Right lobe of liver (tissue), 6 donors: ENCODE results near the gene CD101. TPM values are rescaled to one million over a fixed set of nuclear protein-coding genes. Genes with fewer than 3 reads are reported as not detected.

Experiments
- ATAC-seq, 4 donors: fragments of 200-7000 bp; cut with Tn5 transposase; one replicate each; pipeline ENCODE4 v1.9.1; 2020; ENCODE audit warnings: mild to moderate bottlenecking in 4 of 4, moderate library complexity in 4 of 4
- DNase-seq, 3 donors: peaks; one replicate each; pipeline ENCODE4 v3.0.0-alpha.2; 2020
- H3K27ac ChIP-seq, 3 donors: fragments of 200-600 bp; one replicate each; pipeline ENCODE4 v1.8.0; 2022
- H3K27me3 ChIP-seq, 2 donors: fragments of 200-600 bp; one replicate each; pipeline ENCODE4 v1.8.0; 2022
- H3K36me3 ChIP-seq, 4 donors: fragments of 200-600 bp; sonication (generic) in 1 of 4; one replicate each; pipeline versions ENCODE4 v1.5.1 to v1.8.0; 2017 to 2022; ENCODE audit warnings: control low read depth in 1 of 4
- H3K4me1 ChIP-seq, 4 donors: fragments of 200-600 bp; sonication (generic) in 1 of 4; one replicate each; pipeline versions ENCODE4 v1.5.1 to v1.8.0; 2017 to 2022; ENCODE audit warnings: control low read depth in 1 of 4
- H3K4me3 ChIP-seq, 3 donors: fragments of 200-600 bp; one replicate each; pipeline ENCODE4 v1.8.0; 2022
- H3K9me3 ChIP-seq, 4 donors: fragments of 200-600 bp; sonication (generic) in 1 of 4; one replicate each; pipeline versions ENCODE4 v1.5.1 to v1.8.0; 2017 to 2022; ENCODE audit warnings: control low read depth in 1 of 4
- POLR2A ChIP-seq: fragments of 450-650 bp; IDR thresholded peaks from one replicate; pipeline ENCODE4 v1.6.1; 2017; ENCODE audit warnings: antibody characterized with exemption, mild to moderate bottlenecking
- WGBS: methylation state at CpG from one replicate; pipeline ENCODE4 v1.1.6; 2018; ENCODE audit warnings: low coverage, low lambda C conversion rate; ENCODE audit not compliant: insufficient coverage; ENCODE audit errors: missing lambda C conversion rate; 5-methylcytosine and 5-hydroxymethylcytosine counted together
- intact Hi-C, 2 donors: fragments of 100-400 bp; cut with DNase I; formaldehyde crosslinking; loops; one replicate each; pipeline versions ENCODE4 v1.11.2 to v1.14.1; 2022
- total RNA-seq, 6 experiments: library from RNA; depleted of rRNA in 2 of 6; stranded (reverse); fragments of >200 nt in 2 of 6; fragmentation: NEBNext Ultra II Directional in 3 of 6; extraction: Animal tissue kit (Norgen Biotek cat#: 25700) in 3 of 6; gene quantifications; one replicate each; pipeline versions ENCODE4 v1.1.0 to v1.2.4, GENCODE V29; 2016 to 2023
- TF ChIP-seq, protein P1 (sequence below), 4 donors: fragments of 200-600 bp in 3 of 4; fragments of 450-650 bp in 1 of 4; IDR thresholded peaks; one replicate each; pipeline versions ENCODE4 v1.5.1 to v1.8.0; 2016 to 2022; ENCODE audit warnings: antibody characterized with exemption in 4 of 4, mild to moderate bottlenecking in 2 of 4
- donor health status: DM: no; HTN: yes; CAD: no.
- donor health status: DM: no; HTN: no; CAD: no.
- donor health status: DM: no; HTN: no; CAD: no.
- donor health status: DM: no; HTN: yes; CAD: no.
- donor health status: DM: no; HTN: yes; CAD: no.

Gene CD101
- total RNA-seq, 6 experiments from 2014 or later, result 0.12 to 1.9 (median 0.49) TPM

DNA sequence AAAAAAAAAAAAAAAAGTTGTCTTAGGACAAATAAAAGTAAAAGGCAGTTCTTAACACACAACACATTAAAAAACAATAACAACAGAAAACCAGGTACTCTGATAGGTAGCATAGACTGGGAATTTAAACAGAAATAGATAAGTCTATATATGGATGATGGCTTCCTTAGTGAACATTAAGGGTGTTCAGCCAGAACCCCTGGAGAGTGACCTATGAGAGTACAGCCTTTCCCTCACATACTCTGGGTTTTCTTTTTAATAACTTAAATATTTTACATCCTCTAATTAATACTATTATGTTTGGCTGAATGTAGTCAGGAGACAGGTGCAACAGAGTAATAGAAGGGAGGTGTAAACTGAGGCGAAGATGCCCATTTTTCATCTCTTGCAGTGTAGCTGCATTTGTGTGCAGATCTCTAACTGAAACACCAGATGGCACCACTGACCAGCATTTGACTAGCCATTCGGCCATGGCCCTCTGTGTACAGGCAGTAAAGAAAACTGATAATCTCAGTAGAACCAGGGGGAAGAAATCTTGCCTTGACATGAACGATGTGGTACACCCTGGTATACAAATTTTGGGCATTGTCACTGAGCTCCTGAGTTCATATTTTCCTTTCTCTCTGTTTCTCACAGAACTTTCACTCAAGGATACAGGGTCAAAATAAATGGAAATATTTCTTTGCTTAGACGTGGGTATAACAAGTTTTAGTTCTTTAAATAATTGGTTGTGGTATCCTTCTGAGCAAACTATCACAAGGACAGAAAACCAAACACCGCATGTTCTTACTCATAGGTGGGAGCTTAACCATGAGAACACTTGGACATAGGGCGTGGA lies 66.2 kb downstream of the CD101 start:
- WGBS, result 62% methylated on average over 6 of the region's 6 CpGs
- TF ChIP-seq, protein P1, sequence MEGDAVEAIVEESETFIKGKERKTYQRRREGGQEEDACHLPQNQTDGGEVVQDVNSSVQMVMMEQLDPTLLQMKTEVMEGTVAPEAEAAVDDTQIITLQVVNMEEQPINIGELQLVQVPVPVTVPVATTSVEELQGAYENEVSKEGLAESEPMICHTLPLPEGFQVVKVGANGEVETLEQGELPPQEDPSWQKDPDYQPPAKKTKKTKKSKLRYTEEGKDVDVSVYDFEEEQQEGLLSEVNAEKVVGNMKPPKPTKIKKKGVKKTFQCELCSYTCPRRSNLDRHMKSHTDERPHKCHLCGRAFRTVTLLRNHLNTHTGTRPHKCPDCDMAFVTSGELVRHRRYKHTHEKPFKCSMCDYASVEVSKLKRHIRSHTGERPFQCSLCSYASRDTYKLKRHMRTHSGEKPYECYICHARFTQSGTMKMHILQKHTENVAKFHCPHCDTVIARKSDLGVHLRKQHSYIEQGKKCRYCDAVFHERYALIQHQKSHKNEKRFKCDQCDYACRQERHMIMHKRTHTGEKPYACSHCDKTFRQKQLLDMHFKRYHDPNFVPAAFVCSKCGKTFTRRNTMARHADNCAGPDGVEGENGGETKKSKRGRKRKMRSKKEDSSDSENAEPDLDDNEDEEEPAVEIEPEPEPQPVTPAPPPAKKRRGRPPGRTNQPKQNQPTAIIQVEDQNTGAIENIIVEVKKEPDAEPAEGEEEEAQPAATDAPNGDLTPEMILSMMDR (IDR thresholded peaks at IDR 0.05), result peak; percentile 75 to 81 (median 80)
- TF ChIP-seq POLR2A, result no peak
- Histone ChIP-seq H3K27ac (no peak overlapping the region), H3K4me3 (no peak overlapping the region), H3K36me3 (peaks cover 0 to 3% (median 0%) of the 10 kb centered on the region in 4 donors), H3K4me1 (no peaks in the 10 kb centered on the region), H3K9me3 (no peaks in the 10 kb centered on the region), H3K27me3 (no peaks in the 10 kb centered on the region)
- intact Hi-C loops, result no loop called here
- ATAC-seq (peak; percentile 93 to 98 (median 95)), DNase-seq (peak in 2 of 3 donors; percentile 44 to 61)

DNA sequence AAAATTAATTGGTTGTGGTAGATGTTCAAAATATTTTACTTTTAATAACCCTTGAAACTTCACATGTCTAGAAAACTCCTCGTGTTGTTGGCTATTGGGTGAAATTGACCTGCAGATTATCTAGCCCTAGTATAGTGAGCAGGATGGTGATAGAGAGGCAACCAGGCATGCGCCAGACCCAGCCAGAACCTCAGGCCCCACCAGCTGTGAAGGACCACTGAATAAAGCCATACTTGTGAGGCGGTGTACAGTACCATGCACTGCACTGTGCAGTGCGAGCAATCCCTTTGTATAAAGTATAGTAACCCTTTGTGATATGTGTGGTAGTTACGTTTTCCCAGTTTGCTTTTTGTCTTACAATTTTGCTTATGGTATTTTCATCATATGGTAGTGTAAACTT lies 67.0 kb downstream of the CD101 start:
- intact Hi-C loops, result no loop called here
- Histone ChIP-seq H3K4me1 (no peaks in the 10 kb centered on the region), H3K27ac (no peak overlapping the region), H3K4me3 (no peak overlapping the region), H3K27me3 (no peaks in the 10 kb centered on the region), H3K36me3 (no peaks in the 10 kb centered on the region), H3K9me3 (no peaks in the 10 kb centered on the region)
- WGBS, result 93% methylated on average over 5 of the region's 5 CpGs
- DNase-seq (no peak), ATAC-seq (no peak)
- TF ChIP-seq, protein P1 (IDR thresholded peaks at IDR 0.05), result no peak
- TF ChIP-seq POLR2A, result no peak

DNA sequence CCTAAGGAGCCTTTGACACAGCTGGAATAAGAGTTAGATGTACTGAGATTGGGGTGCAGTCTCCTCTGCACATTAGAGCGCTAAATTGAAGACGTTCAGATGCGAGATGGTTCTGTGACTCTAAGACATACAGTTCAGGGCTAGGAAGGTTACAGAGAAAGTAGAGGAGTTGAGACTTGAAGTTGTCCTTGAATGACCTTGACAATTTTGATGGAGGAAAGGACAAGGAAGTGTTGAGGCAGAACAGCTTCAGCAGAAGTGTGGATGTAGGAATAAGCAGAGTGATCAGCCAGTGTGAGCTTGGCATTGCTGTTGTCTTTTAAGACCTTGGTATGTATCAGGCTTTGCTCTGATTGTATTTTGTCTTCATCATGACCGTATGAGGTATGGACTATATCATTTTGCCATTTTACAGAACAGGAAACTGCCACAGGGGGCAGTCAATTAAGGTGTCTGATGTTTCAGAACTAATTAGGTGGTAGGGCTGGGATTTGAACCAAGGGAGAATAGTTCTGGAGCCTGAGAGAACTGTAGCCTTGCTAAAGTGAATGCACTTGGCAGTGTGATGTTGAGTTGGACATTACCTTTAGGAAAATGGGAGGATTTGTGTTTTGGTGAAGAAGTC lies 67.8 kb downstream of the CD101 start:
- ATAC-seq (no peak), DNase-seq (no peak)
- Histone ChIP-seq H3K9me3 (no peaks in the 10 kb centered on the region), H3K36me3 (no peaks in the 10 kb centered on the region), H3K27ac (no peak overlapping the region), H3K4me3 (no peak overlapping the region), H3K4me1 (no peaks in the 10 kb centered on the region), H3K27me3 (no peaks in the 10 kb centered on the region)
- WGBS, result 79% methylated on average over 4 of the region's 4 CpGs
- TF ChIP-seq POLR2A, result no peak
- TF ChIP-seq, protein P1 (IDR thresholded peaks at IDR 0.05), result no peak
- intact Hi-C loops, result no loop called here

DNA sequence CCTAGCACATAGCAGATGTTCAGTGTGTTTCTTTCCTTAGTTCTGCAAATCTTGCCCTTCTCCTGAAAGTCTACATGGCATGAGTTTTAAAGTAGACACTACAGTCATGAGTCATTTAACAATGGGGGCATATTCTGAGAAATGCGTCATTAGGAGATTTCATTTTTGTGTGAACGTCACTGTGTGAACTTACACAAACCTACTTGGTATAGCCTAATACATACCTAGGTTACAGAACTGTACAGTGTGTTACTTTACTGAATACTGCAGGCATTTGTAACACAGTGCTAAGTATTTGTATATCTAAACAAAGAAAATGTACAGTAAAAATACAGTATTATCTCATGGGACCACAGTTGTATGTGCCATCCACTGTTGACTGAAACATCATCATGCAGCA lies 68.6 kb downstream of the CD101 start:
- ATAC-seq (no peak), DNase-seq (no peak)
- 74% methylated on average over 2 of the region's 2 CpGs for WGBS
- H3K36me3 ChIP-seq, result peaks cover 0 to 2% (median under 1%) of the 10 kb centered on the region in 4 donors
- no peak overlapping the region for H3K4me3 ChIP-seq
- H3K9me3 ChIP-seq, result no peaks in the 10 kb centered on the region
- no peaks in the 10 kb centered on the region for H3K4me1 ChIP-seq
- H3K27ac ChIP-seq, result no peak overlapping the region
- no peaks in the 10 kb centered on the region for H3K27me3 ChIP-seq
- intact Hi-C loops, result loop anchor here in 1 of 2 donors (10.0 kb wide), 1 partner anchor 55 kb away; the partner anchor contains the start of gene TRIM45
- TF ChIP-seq, protein P1 (IDR thresholded peaks at IDR 0.05), result no peak
- no peak for TF ChIP-seq POLR2A
